Thymus (tissue), 11 donors: ENCODE measurements around the gene ZPBP. TPM values are rescaled to one million over a fixed set of nuclear protein-coding genes. Genes with fewer than 3 reads are reported as not detected.
"Not testable (repeated sequence)": the region's sequence is repeated elsewhere in the genome, so short reads cannot be mapped to it uniquely, and the experiment has no call there.

ENCODE experiments used
- DNase-seq, 9 donors: peaks; one replicate each; pipeline ENCODE4 v3.0.0-alpha.2; 2013; ENCODE audit warnings: low spot score in 9 of 9, low read depth in 6 of 9, missing footprints in 1 of 9
- H3K27ac ChIP-seq, 2 donors: one replicate each; pipeline ENCODE4 v1.5.1; 2013; ENCODE audit warnings: control low read depth in 1 of 2, low read depth in 1 of 2, low read length in 1 of 2, mild to moderate bottlenecking in 1 of 2, moderate library complexity in 1 of 2
- H3K27me3 ChIP-seq, 2 donors: one replicate each; pipeline ENCODE4 v1.5.1; 2013; ENCODE audit warnings: low read length in 1 of 2; ENCODE audit not compliant: control insufficient read depth in 2 of 2, insufficient read depth in 1 of 2
- H3K36me3 ChIP-seq, 2 donors: one replicate each; pipeline ENCODE4 v1.5.1; 2013; ENCODE audit warnings: low read length in 1 of 2, mild to moderate bottlenecking in 1 of 2, moderate library complexity in 1 of 2; ENCODE audit not compliant: control insufficient read depth in 2 of 2, insufficient read depth in 2 of 2
- H3K4me1 ChIP-seq, 2 donors: one replicate each; pipeline ENCODE4 v1.5.1; 2013; ENCODE audit warnings: low read length in 2 of 2; ENCODE audit not compliant: control insufficient read depth in 2 of 2, insufficient read depth in 2 of 2
- H3K4me3 ChIP-seq, 2 donors: one replicate each; pipeline ENCODE4 v1.5.1; 2013; ENCODE audit warnings: low read length in 2 of 2, control low read depth in 1 of 2, mild to moderate bottlenecking in 1 of 2
- H3K9me3 ChIP-seq, 2 donors: one replicate each; pipeline ENCODE4 v1.5.1; 2013; ENCODE audit warnings: low read length in 1 of 2, mild to moderate bottlenecking in 1 of 2; ENCODE audit not compliant: control insufficient read depth in 2 of 2, insufficient read depth in 1 of 2
- WGBS: extraction: QIAGEN DNeasy Blood & Tissue Kit; methylation state at CpG from one replicate; pipeline ENCODE4 v1.1.7; 2013; 5-methylcytosine and 5-hydroxymethylcytosine counted together
- polyA plus RNA-seq: library from polyadenylated mRNA; stranded (reverse); fragments of 200-250 nt; gene quantifications from one replicate; pipeline ENCODE4 v1.2.3, GENCODE V29; 2013
- total RNA-seq: library from RNA; stranded (reverse); fragments of 120-200 nt; gene quantifications from one replicate; pipeline ENCODE4 v1.2.4, GENCODE V29; 2013
- donor health status: healthy.

ZPBP gene
- total and polyA plus RNA-seq, 2 donors, result 0.05 to 0.14 TPM

- no peaks in the 10 kb centered on the region for H3K27me3 ChIP-seq
- H3K9me3 ChIP-seq, result peaks cover 0 to 12% of the 10 kb centered on the region in 2 donors
- no peak overlapping the region for H3K4me3 ChIP-seq
- DNase-seq, result peak in 2 of 9 donors; percentile 21 to 38
- H3K36me3 ChIP-seq, result no peaks in the 10 kb centered on the region
- H3K27ac ChIP-seq, result peak overlapping the region in 1 of 2 donors; percentile 1
- peaks cover 11 to 21% of the 10 kb centered on the region in 2 donors for H3K4me1 ChIP-seq
- WGBS, result 27% methylated on average over 2 of the region's 2 CpGs
Measured at GRCh38 chr7:50068026-50068425, 25.0 kb downstream of the ZPBP start.

- Histone ChIP-seq H3K4me3 (no peak overlapping the region), H3K27me3 (peaks cover 0 to 3% of the 10 kb centered on the region in 2 donors), H3K27ac (no peak overlapping the region), H3K4me1 (peaks cover 1% of the 10 kb centered on the region in 2 donors), H3K36me3 (no peaks in the 10 kb centered on the region), H3K9me3 (no peaks in the 10 kb centered on the region)
- 94% methylated on average over 2 of the region's 2 CpGs for WGBS
- no peak for DNase-seq
Measured at GRCh38 chr7:50062951-50063350, 30.1 kb downstream of the ZPBP start.

- no peaks in the 10 kb centered on the region for H3K36me3 ChIP-seq
- DNase-seq, result peak in 1 of 9 donors; percentile 2
- H3K27me3 ChIP-seq, result peaks cover 0 to 3% of the 10 kb centered on the region in 2 donors
- no peak overlapping the region for H3K4me3 ChIP-seq
- 9% methylated on average over 1 of the region's 1 CpG for WGBS
- no peaks in the 10 kb centered on the region for H3K4me1 ChIP-seq
- no peak overlapping the region for H3K27ac ChIP-seq
- no peaks in the 10 kb centered on the region for H3K9me3 ChIP-seq
Measured at GRCh38 chr7:50056131-50056530, 36.9 kb downstream of the ZPBP start.

GRCh38 chr7:50047716-50048115, 45.3 kb downstream of the ZPBP start:
- no peak overlapping the region for H3K4me3 ChIP-seq
- H3K9me3 ChIP-seq, result no peaks in the 10 kb centered on the region
- no peaks in the 10 kb centered on the region for H3K4me1 ChIP-seq
- no peak for DNase-seq
- 85% methylated on average over 5 of the region's 5 CpGs for WGBS
- H3K27me3 ChIP-seq, result no peaks in the 10 kb centered on the region
- H3K27ac ChIP-seq, result no peak overlapping the region
- H3K36me3 ChIP-seq, result no peaks in the 10 kb centered on the region

GRCh38 chr7:50041165-50041564, 51.9 kb downstream of the ZPBP start:
- not testable (repeated sequence) for H3K9me3 ChIP-seq, DNase-seq, H3K27ac ChIP-seq, H3K36me3 ChIP-seq, H3K4me3 ChIP-seq, H3K27me3 ChIP-seq, H3K4me1 ChIP-seq
- WGBS, result 80% methylated on average over 6 of the region's 6 CpGs

- DNase-seq, result no peak
- Histone ChIP-seq H3K36me3 (no peaks in the 10 kb centered on the region), H3K27me3 (no peaks in the 10 kb centered on the region), H3K9me3 (no peaks in the 10 kb centered on the region), H3K4me1 (no peaks in the 10 kb centered on the region), H3K4me3 (no peak overlapping the region), H3K27ac (no peak overlapping the region)
- WGBS, result 96% methylated on average over 2 of the region's 2 CpGs
Measured at GRCh38 chr7:50037086-50037485, 56.0 kb downstream of the ZPBP start.

- Histone ChIP-seq H3K4me1 (no peaks in the 10 kb centered on the region), H3K36me3 (no peaks in the 10 kb centered on the region), H3K27me3 (no peaks in the 10 kb centered on the region), H3K4me3 (no peak overlapping the region), H3K9me3 (no peaks in the 10 kb centered on the region), H3K27ac (no peak overlapping the region)
- 97% methylated on average over 4 of the region's 4 CpGs for WGBS
- no peak for DNase-seq
Measured at GRCh38 chr7:50022991-50023390, 70.1 kb downstream of the ZPBP start.

GRCh38 chr7:50022451-50022850, 70.6 kb downstream of the ZPBP start:
- WGBS, result 93% methylated on average over 3 of the region's 3 CpGs
- Histone ChIP-seq H3K36me3 (no peaks in the 10 kb centered on the region), H3K4me3 (no peak overlapping the region), H3K27me3 (no peaks in the 10 kb centered on the region), H3K9me3 (no peaks in the 10 kb centered on the region), H3K27ac (no peak overlapping the region), H3K4me1 (no peaks in the 10 kb centered on the region)
- no peak for DNase-seq

- Histone ChIP-seq H3K9me3 (no peaks in the 10 kb centered on the region), H3K4me1 (no peaks in the 10 kb centered on the region), H3K27ac (no peak overlapping the region), H3K27me3 (no peaks in the 10 kb centered on the region), H3K4me3 (no peak overlapping the region), H3K36me3 (no peaks in the 10 kb centered on the region)
- 92% methylated on average over 6 of the region's 6 CpGs for WGBS
- DNase-seq, result no peak
Measured at GRCh38 chr7:49995681-49996080, 97.4 kb downstream of the ZPBP start.

- 90% methylated on average over 5 of the region's 5 CpGs for WGBS
Measured at GRCh38 chr7:49986191-49986590, 106.9 kb downstream of the ZPBP start.

More at GRCh38 chr7:49986191-49986590, 106.9 kb downstream of the ZPBP start:
- Histone ChIP-seq H3K4me3 (no peak overlapping the region), H3K27me3 (no peaks in the 10 kb centered on the region), H3K9me3 (no peaks in the 10 kb centered on the region), H3K4me1 (no peaks in the 10 kb centered on the region), H3K27ac (no peak overlapping the region), H3K36me3 (no peaks in the 10 kb centered on the region)
- no peak for DNase-seq
